22Rv1 (cell line): ENCODE data around the gene CERCAM.

Source experiments
- H3K27ac ChIP-seq: fragments of 450-650 bp; 2 replicates; pipeline ENCODE4 v1.5.1; 2017
- CTCF ChIP-seq: fragments of 450-650 bp; IDR thresholded peaks from 2 replicates; pipeline ENCODE4 v1.5.1; 2017; ENCODE audit warnings: mild to moderate bottlenecking
- ZFX ChIP-seq: fragments of 450-650 bp; IDR thresholded peaks from 2 replicates; pipeline ENCODE4 v1.6.1; 2017; ENCODE audit warnings: antibody characterized with exemption, borderline replicate concordance

The CERCAM gene

GRCh38 chr9:128390813-128391711, 29.6 kb upstream of the CERCAM start:
- TF ChIP-seq ZFX: no peak
- no peak for TF ChIP-seq CTCF
- H3K27ac ChIP-seq: no peak overlapping the region

GRCh38 chr9:128391956-128392301, 28.7 kb upstream of the CERCAM start:
- no peak for TF ChIP-seq ZFX
- H3K27ac ChIP-seq: no peak overlapping the region

- TF ChIP-seq CTCF (no peak), ZFX (no peak)
Observed at GRCh38 chr9:128392302-128393144, 28.1 kb upstream of the CERCAM start.

GRCh38 chr9:128393145-128393775, 27.4 kb upstream of the CERCAM start:
- no peak for TF ChIP-seq ZFX
- TF ChIP-seq CTCF: no peak
- no peak overlapping the region for H3K27ac ChIP-seq

More at GRCh38 chr9:128392302-128393144, 28.1 kb upstream of the CERCAM start:
- H3K27ac ChIP-seq: no peak overlapping the region

GRCh38 chr9:128393970-128394369, 26.7 kb upstream of the CERCAM start:
- TF ChIP-seq ZFX: no peak
- TF ChIP-seq CTCF: no peak
- H3K27ac ChIP-seq: no peak overlapping the region

- no peak overlapping the region for H3K27ac ChIP-seq
- TF ChIP-seq CTCF: no peak
- TF ChIP-seq ZFX: no peak
Observed at GRCh38 chr9:128394379-128395168, 26.1 kb upstream of the CERCAM start.
